8988T (cell line): ENCODE measurements around the gene CDH24.
A peak's percentile ranks its signal among the peaks of the same experiment; 100 is the strongest.

ENCODE experiments used
- DNase-seq: peaks from one replicate; pipeline ENCODE4 v3.0.0; 2011

Gene CDH24

GRCh38 chr14:23043145-23043544 is 14.2 kb downstream of the CDH24 start:
- no peak for DNase-seq

GRCh38 chr14:23042162-23042965 is 15.0 kb downstream of the CDH24 start, which contains the start of gene PSMB11:
Gene PSMB11, plus strand, starts transcription at chr14:23042212. Its CDS starts 14 bp downstream, at chr14:23042226.
- no peak for DNase-seq

GRCh38 chr14:23041729-23042128 is 15.6 kb downstream of the CDH24 start:
- no peak for DNase-seq

GRCh38 chr14:23040100-23040499 is 17.2 kb downstream of the CDH24 start:
- no peak for DNase-seq

GRCh38 chr14:23035303-23036144 is 21.8 kb downstream of the CDH24 start:
- DNase-seq, result no peak

- peak; percentile 73 for DNase-seq
These were observed 22.6 kb downstream of the CDH24 start, which contains the start of gene PSMB5 for GRCh38 chr14:23034498-23035302. Gene PSMB5, minus strand, starts transcription at chr14:23034900. Its CDS starts 19 bp downstream, at chr14:23034881.

- no peak for DNase-seq
These were observed 23.4 kb downstream of the CDH24 start for GRCh38 chr14:23033801-23034497.

- DNase-seq, result no peak
These were observed 24.0 kb downstream of the CDH24 start for GRCh38 chr14:23033251-23033727.

- DNase-seq, result no peak
These were observed 26.4 kb downstream of the CDH24 start for GRCh38 chr14:23030936-23031335.

GRCh38 chr14:23028799-23029198 is 28.5 kb downstream of the CDH24 start:
- no peak for DNase-seq

- no peak for DNase-seq
These were observed 32.0 kb downstream of the CDH24 start for GRCh38 chr14:23025151-23025814.

- no peak for DNase-seq
These were observed 32.7 kb downstream of the CDH24 start for GRCh38 chr14:23024612-23025075.

GRCh38 chr14:23023795-23024152 is 33.5 kb downstream of the CDH24 start:
- DNase-seq, result no peak

- DNase-seq, result no peak
These were observed 34.1 kb downstream of the CDH24 start for GRCh38 chr14:23023022-23023794.

- DNase-seq, result no peak
These were observed 35.4 kb downstream of the CDH24 start for GRCh38 chr14:23021889-23022442.

- DNase-seq, result no peak
These were observed 35.9 kb downstream of the CDH24 start for GRCh38 chr14:23021434-23021833.

- DNase-seq, result no peak
These were observed 36.9 kb downstream of the CDH24 start for GRCh38 chr14:23020143-23021128.

- DNase-seq, result no peak
These were observed 39.2 kb downstream of the CDH24 start for GRCh38 chr14:23018107-23018506.

GRCh38 chr14:23017091-23017490 is 40.2 kb downstream of the CDH24 start:
- no peak for DNase-seq
